ENCODE measurements around the gene SH3GL3. TPM values are rescaled to one million over a fixed set of nuclear protein-coding genes. Genes with fewer than 3 reads are reported as not detected.

SH3GL3 gene
- total RNA-seq, 2 experiments from 2014 or later: not detected

DNA sequence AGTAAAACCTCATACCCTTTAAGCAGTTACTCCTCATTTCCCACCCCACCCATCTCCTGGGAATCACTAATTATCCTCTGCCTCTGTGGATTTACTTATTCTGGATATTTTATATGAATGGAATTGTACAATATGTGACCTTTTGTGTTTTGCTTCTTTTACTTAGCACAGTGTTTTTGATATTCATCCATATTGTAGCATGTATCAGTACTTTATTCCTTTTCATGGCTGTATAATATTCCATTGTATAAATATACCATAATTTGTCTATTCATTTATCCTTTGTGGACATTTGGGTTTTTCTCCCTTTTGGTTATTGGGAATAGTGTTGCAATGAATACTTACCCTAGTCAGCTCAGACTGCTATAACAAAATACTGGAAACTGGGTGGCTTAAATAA is 39.2 kb downstream of the SH3GL3 start:
- Histone ChIP-seq H3K36me3 (ENCODE audit: insufficient read depth, low read length) (no peaks in the 10 kb centered on the region), H3K79me2 (ENCODE audit: insufficient read depth, low read depth, low read length) (no peaks in the 10 kb centered on the region), H3K9me2 (ENCODE audit: insufficient read depth, low read length) (no peaks in the 10 kb centered on the region), H2AFZ (ENCODE audit: low read length) (no peak overlapping the region), H4K20me1 (ENCODE audit: insufficient read depth, low read length) (no peaks in the 10 kb centered on the region), H3K4me3 (ENCODE audit: low read depth, low read length, poor library complexity, severe bottlenecking) (no peak overlapping the region), H3K4me1 (ENCODE audit: insufficient read depth, low read length, poor library complexity, severe bottlenecking) (no peaks in the 10 kb centered on the region), H3K27ac (ENCODE audit: low read depth, low read length, poor library complexity, severe bottlenecking) (no peak overlapping the region), H3K4me2 (ENCODE audit: low read length) (no peak overlapping the region), H3K9me3 (ENCODE audit: low read length) (0 out of 2 replicates have a peak, but pooled peaks cover 4% of the 10 kb centered on the region)
- TF ChIP-seq EZH2phosphoT487 (IDR thresholded peaks at IDR 0.05; ENCODE audit: borderline replicate concordance, low read depth, low read length): no peak
- TF ChIP-seq CTCF (conservative IDR thresholded peaks at IDR 0.05; ENCODE audit: low read length): no peak
- ChIA-PET POLR2A (no interaction called here), CTCF (ENCODE audit: unreplicated experiment) (no interaction called here)
- no TSS peak for BruUV-seq (replicated peaks)
- DNase-seq (ENCODE audit: low spot score): no peak
- intact Hi-C loops (cut with micrococcal nuclease; ENCODE audit: unreplicated experiment): no loop called here

GRCh38 chr15:83487519-83487918 is 40.4 kb downstream of the SH3GL3 start:
- no peaks in the 10 kb centered on the region for H3K9me2 ChIP-seq (ENCODE audit: insufficient read depth, low read length)
- CTCF ChIA-PET (ENCODE audit: unreplicated experiment): interaction anchor here (0.5 kb wide), 1 partner anchor 52 kb away, joined by 3 read pairs; no protein-coding TSS in a partner anchor
- no peaks in the 10 kb centered on the region for H3K79me2 ChIP-seq (ENCODE audit: insufficient read depth, low read depth, low read length)
- DNase-seq (ENCODE audit: low spot score): no peak
- no peak overlapping the region for H3K4me3 ChIP-seq (ENCODE audit: low read depth, low read length, poor library complexity, severe bottlenecking)
- no TSS peak for BruUV-seq (replicated peaks)
- no peak overlapping the region for H3K27ac ChIP-seq (ENCODE audit: low read depth, low read length, poor library complexity, severe bottlenecking)
- H3K36me3 ChIP-seq (ENCODE audit: insufficient read depth, low read length): no peaks in the 10 kb centered on the region
- intact Hi-C loops (cut with micrococcal nuclease; ENCODE audit: unreplicated experiment): no loop called here
- H4K20me1 ChIP-seq (ENCODE audit: insufficient read depth, low read length): no peaks in the 10 kb centered on the region
- no peak overlapping the region for H3K4me2 ChIP-seq (ENCODE audit: low read length)
- 0 out of 2 replicates have a peak, but pooled peaks cover 4% of the 10 kb centered on the region for H3K9me3 ChIP-seq (ENCODE audit: low read length)
- H3K4me1 ChIP-seq (ENCODE audit: insufficient read depth, low read length, poor library complexity, severe bottlenecking): no peaks in the 10 kb centered on the region
- no peak overlapping the region for H2AFZ ChIP-seq (ENCODE audit: low read length)
- POLR2A ChIA-PET: no interaction called here
- TF ChIP-seq EZH2phosphoT487 (IDR thresholded peaks at IDR 0.05; ENCODE audit: borderline replicate concordance, low read depth, low read length) (no peak), CTCF (conservative IDR thresholded peaks at IDR 0.05; ENCODE audit: low read length) (no peak)

GRCh38 chr15:83489690-83490089 is 42.5 kb downstream of the SH3GL3 start:
- ChIA-PET CTCF (ENCODE audit: unreplicated experiment) (no interaction called here), POLR2A (no interaction called here)
- DNase-seq (ENCODE audit: low spot score): no peak
- H3K4me3 ChIP-seq (ENCODE audit: low read depth, low read length, poor library complexity, severe bottlenecking): no peak overlapping the region
- H3K27ac ChIP-seq (ENCODE audit: low read depth, low read length, poor library complexity, severe bottlenecking): no peak overlapping the region
- H2AFZ ChIP-seq (ENCODE audit: low read length): no peak overlapping the region
- no peaks in the 10 kb centered on the region for H3K36me3 ChIP-seq (ENCODE audit: insufficient read depth, low read length)
- no peak overlapping the region for H3K4me2 ChIP-seq (ENCODE audit: low read length)
- H3K9me3 ChIP-seq (ENCODE audit: low read length): 0 out of 2 replicates have a peak, but pooled peaks cover 4% of the 10 kb centered on the region
- H3K9me2 ChIP-seq (ENCODE audit: insufficient read depth, low read length): no peaks in the 10 kb centered on the region
- no peaks in the 10 kb centered on the region for H3K4me1 ChIP-seq (ENCODE audit: insufficient read depth, low read length, poor library complexity, severe bottlenecking)
- intact Hi-C loops (cut with micrococcal nuclease; ENCODE audit: unreplicated experiment): no loop called here
- H3K79me2 ChIP-seq (ENCODE audit: insufficient read depth, low read depth, low read length): no peaks in the 10 kb centered on the region
- H4K20me1 ChIP-seq (ENCODE audit: insufficient read depth, low read length): no peaks in the 10 kb centered on the region
- TF ChIP-seq CTCF (conservative IDR thresholded peaks at IDR 0.05; ENCODE audit: low read length) (no peak), EZH2phosphoT487 (IDR thresholded peaks at IDR 0.05; ENCODE audit: borderline replicate concordance, low read depth, low read length) (no peak)
- BruUV-seq (replicated peaks): no TSS peak

Measured in OCI-LY7 (cell line).